NCI-H345 treated with DMSO at 0.1 percent for 48 hours (cell line): Measurements from ENCODE around the gene SS18L1.
"Not testable (repeated sequence)": the region's sequence is repeated elsewhere in the genome, so short reads cannot be mapped to it uniquely, and the experiment has no call there.

Experiments used
- DNase-seq: peaks from one replicate; lab custom pipeline; 2025; ENCODE audit not compliant: unreplicated experiment; lab: John Stamatoyannopoulos, UW

Gene SS18L1

GRCh38 chr20:62143081-62143956, at the start of gene SS18L1, which contains the start of gene PSMA7:
Gene SS18L1 (plus strand): TSS chr20:62143769. CDS start chr20:62143821, 52 bp downstream.
Gene PSMA7 (minus strand): TSS chr20:62143394. CDS start chr20:62143303, 91 bp downstream.
- peak; percentile 84 for DNase-seq

- no peak for DNase-seq
These were observed 46.9 kb upstream of the SS18L1 start for GRCh38 chr20:62096421-62097380.

GRCh38 chr20:62097881-62098407, 45.6 kb upstream of the SS18L1 start:
- no peak for DNase-seq

GRCh38 chr20:62101078-62101477, 42.5 kb upstream of the SS18L1 start:
- DNase-seq, result no peak

- no peak for DNase-seq
These were observed 39.9 kb upstream of the SS18L1 start for GRCh38 chr20:62103508-62104233.

GRCh38 chr20:62104234-62104789, 39.3 kb upstream of the SS18L1 start:
- DNase-seq, result no peak

GRCh38 chr20:62104791-62105345, 38.7 kb upstream of the SS18L1 start:
- DNase-seq, result no peak

GRCh38 chr20:62105592-62105991, 38.0 kb upstream of the SS18L1 start:
- no peak for DNase-seq

GRCh38 chr20:62111148-62111547, 32.4 kb upstream of the SS18L1 start:
- no peak for DNase-seq

- no peak for DNase-seq
These were observed 31.2 kb upstream of the SS18L1 start for GRCh38 chr20:62112368-62112767.

GRCh38 chr20:62114894-62115293, 28.7 kb upstream of the SS18L1 start:
- no peak for DNase-seq

GRCh38 chr20:62115800-62116407, 27.7 kb upstream of the SS18L1 start:
- not testable (repeated sequence) for DNase-seq

GRCh38 chr20:62116558-62117361, 26.8 kb upstream of the SS18L1 start:
- no peak for DNase-seq

- DNase-seq, result no peak
These were observed 26.3 kb upstream of the SS18L1 start for GRCh38 chr20:62117362-62117646.

- DNase-seq, result no peak
These were observed 25.9 kb upstream of the SS18L1 start for GRCh38 chr20:62117658-62118057.

GRCh38 chr20:62118113-62119043, 25.2 kb upstream of the SS18L1 start:
- DNase-seq, result no peak

GRCh38 chr20:62119115-62119514, 24.5 kb upstream of the SS18L1 start:
- DNase-seq, result no peak
